ENCODE measurements around the gene BSN.

Gene BSN

GRCh38 chr3:49654955-49655556, 100.8 kb downstream of the BSN start:
- TF ChIP-seq MAX (IDR thresholded peaks at IDR 0.05; ENCODE audit: low read depth, low read length), result no peak
- TF ChIP-seq MYC (IDR thresholded peaks at IDR 0.05; ENCODE audit: low read depth, low read length), result no peak
- no peak for TF ChIP-seq POLR2A (IDR thresholded peaks at IDR 0.05; ENCODE audit: extremely low read depth, insufficient read length)
- TF ChIP-seq CTCF (IDR thresholded peaks at IDR 0.05; ENCODE audit: low read depth, low read length), result no peak
- no peak overlapping the region for H3K4me3 ChIP-seq (ENCODE audit: low read depth, low read length)
- DNase-seq (ENCODE audit: low read depth), result no peak

GRCh38 chr3:49655731-49656285, 101.5 kb downstream of the BSN start:
- DNase-seq (ENCODE audit: low read depth), result no peak
- no peak for TF ChIP-seq POLR2A (IDR thresholded peaks at IDR 0.05; ENCODE audit: extremely low read depth, insufficient read length)
- no peak for TF ChIP-seq MYC (IDR thresholded peaks at IDR 0.05; ENCODE audit: low read depth, low read length)
- no peak for TF ChIP-seq CTCF (IDR thresholded peaks at IDR 0.05; ENCODE audit: low read depth, low read length)
- no peak overlapping the region for H3K4me3 ChIP-seq (ENCODE audit: low read depth, low read length)

GRCh38 chr3:49656541-49657112, 102.3 kb downstream of the BSN start:
- TF ChIP-seq POLR2A (IDR thresholded peaks at IDR 0.05; ENCODE audit: extremely low read depth, insufficient read length) (no peak), MAX (IDR thresholded peaks at IDR 0.05; ENCODE audit: low read depth, low read length) (0 out of 2 replicates have a peak, but pooled peaks have one; percentile 9), CTCF (IDR thresholded peaks at IDR 0.05; ENCODE audit: low read depth, low read length) (no peak), MYC (IDR thresholded peaks at IDR 0.05; ENCODE audit: low read depth, low read length) (no peak)
- H3K4me3 ChIP-seq (ENCODE audit: low read depth, low read length), result no peak overlapping the region
- peak; percentile 84 for DNase-seq (ENCODE audit: low read depth)

- no peak overlapping the region for H3K4me3 ChIP-seq (ENCODE audit: low read depth, low read length)
- TF ChIP-seq POLR2A (IDR thresholded peaks at IDR 0.05; ENCODE audit: extremely low read depth, insufficient read length), result no peak
- TF ChIP-seq CTCF (IDR thresholded peaks at IDR 0.05; ENCODE audit: low read depth, low read length), result no peak
- no peak for TF ChIP-seq MAX (IDR thresholded peaks at IDR 0.05; ENCODE audit: low read depth, low read length)
- no peak for TF ChIP-seq MYC (IDR thresholded peaks at IDR 0.05; ENCODE audit: low read depth, low read length)
- no peak for DNase-seq (ENCODE audit: low read depth)
These were observed 103.1 kb downstream of the BSN start for GRCh38 chr3:49657208-49657915.

- no peak for TF ChIP-seq MYC (IDR thresholded peaks at IDR 0.05; ENCODE audit: low read depth, low read length)
- no peak for TF ChIP-seq MAX (IDR thresholded peaks at IDR 0.05; ENCODE audit: low read depth, low read length)
- no peak for TF ChIP-seq CTCF (IDR thresholded peaks at IDR 0.05; ENCODE audit: low read depth, low read length)
- TF ChIP-seq POLR2A (IDR thresholded peaks at IDR 0.05; ENCODE audit: extremely low read depth, insufficient read length), result no peak
- H3K4me3 ChIP-seq (ENCODE audit: low read depth, low read length), result no peak overlapping the region
- DNase-seq (ENCODE audit: low read depth), result no peak
These were observed 104.4 kb downstream of the BSN start for GRCh38 chr3:49658711-49659110.

Measured in NB4 (cell line).